HepG2 (cell line): ENCODE results near the gene MED13. TPM values are rescaled to one million over a fixed set of nuclear protein-coding genes. Genes with fewer than 3 reads are reported as not detected.

ENCODE experiments used
- CBFB ChIP-seq: sonication (generic); formaldehyde crosslinking; IDR thresholded peaks from 2 replicates; pipeline ENCODE4 v1.4.0; 2020; ENCODE audit warnings: missing genetic modification reagents
- CCDC6 ChIP-seq: sonication (generic); formaldehyde crosslinking; IDR thresholded peaks from 2 replicates; pipeline ENCODE4 v1.8.1; 2022; ENCODE audit warnings: mild to moderate bottlenecking, missing genetic modification reagents, moderate library complexity
- ELF1 ChIP-seq: sonication (generic); formaldehyde crosslinking; IDR thresholded peaks from 2 replicates; pipeline ENCODE4 v1.4.0; 2020; ENCODE audit warnings: missing genetic modification reagents
- FOXM1 ChIP-seq: sonication (generic); formaldehyde crosslinking; IDR thresholded peaks from 2 replicates; pipeline ENCODE4 v1.5.0; 2020; ENCODE audit warnings: missing genetic modification reagents
- GATAD2A ChIP-seq: IDR thresholded peaks from 2 replicates; pipeline ENCODE4 v1.6.1; 2016
- HMG20A ChIP-seq: IDR thresholded peaks from 2 replicates; pipeline ENCODE4 v1.6.1; 2016; ENCODE audit warnings: borderline replicate concordance
- KLF9 ChIP-seq: IDR thresholded peaks from 2 replicates; pipeline ENCODE4 v1.6.1; 2016; ENCODE audit warnings: low read depth
- NR2F2 ChIP-seq: IDR thresholded peaks from 2 replicates; pipeline ENCODE4 v1.6.1; 2012; ENCODE audit warnings: low read depth, inconsistent platforms, borderline replicate concordance
- PHB2 ChIP-seq: fragments of 450-650 bp; IDR thresholded peaks from 2 replicates; pipeline ENCODE4 v1.6.1; 2018; ENCODE audit not compliant: partially characterized antibody
- POLR2AphosphoS2 ChIP-seq: IDR thresholded peaks from 2 replicates; pipeline ENCODE4 v1.6.1; 2011; ENCODE audit warnings: low read depth, low read length, improper control_type of control experiment
- SIX4 ChIP-seq: sonication (generic); formaldehyde crosslinking; IDR thresholded peaks from 2 replicates; pipeline ENCODE4 v1.4.0; 2020; ENCODE audit warnings: missing genetic modification reagents
- SMC3 ChIP-seq: IDR thresholded peaks from 2 replicates; pipeline ENCODE4 v1.6.1; 2011; ENCODE audit warnings: low read length, improper control_type of control experiment
- TCF7 ChIP-seq: sonication (generic); IDR thresholded peaks from 2 replicates; pipeline ENCODE4 v1.6.1; 2016; ENCODE audit warnings: antibody characterized with exemption, low read depth
- THAP8 ChIP-seq: sonication (generic); formaldehyde crosslinking; IDR thresholded peaks from 2 replicates; pipeline ENCODE4 v1.5.1; 2020; ENCODE audit warnings: missing genetic modification reagents, mild to moderate bottlenecking, borderline replicate concordance
- ZBTB20 ChIP-seq: sonication (generic); formaldehyde crosslinking; IDR thresholded peaks from 2 replicates; pipeline ENCODE4 v1.8.1; 2023; ENCODE audit warnings: missing genetic modification reagents, low read depth, mild to moderate bottlenecking, borderline replicate concordance
- ZNF33B ChIP-seq: sonication (generic); formaldehyde crosslinking; IDR thresholded peaks from 2 replicates; pipeline ENCODE4 v1.5.1; 2020; ENCODE audit warnings: mild to moderate bottlenecking, missing genetic modification reagents
- polyA plus RNA-seq, 8 experiments: library from polyadenylated mRNA; depleted of rRNA in 3 of 8; stranded (reverse) in 7 of 8; unstranded in 1 of 8; fragments of >200 nt; fragmentation: Illumina TruSeq in 4 of 8; extraction: Trizol in 4 of 8; gene quantifications; 2 replicates each; pipeline versions ENCODE4 v1.2.1 to v1.2.3, GENCODE V29; 2011 to 2016; ENCODE audit warnings: low read depth in 4 of 8, missing spikeins in 1 of 8, mixed read lengths in 1 of 8; ENCODE audit not compliant: insufficient read depth in 1 of 8
- total RNA-seq, 5 experiments: library from RNA; depleted of rRNA; stranded (reverse); fragments of >200 nt; fragmentation: Illumina TruSeq; extraction: Trizol; gene quantifications; 2 replicates each; pipeline ENCODE4 v1.2.3, GENCODE V29; 2016; ENCODE audit warnings: low read depth in 1 of 5
- TF ChIP-seq, protein P1 (sequence below): sonication (generic); formaldehyde crosslinking; IDR thresholded peaks from 2 replicates; pipeline ENCODE4 v1.4.0; 2020; ENCODE audit warnings: missing genetic modification reagents
- TF ChIP-seq, protein P2 (sequence below): sonication (generic); formaldehyde crosslinking; IDR thresholded peaks from 2 replicates; pipeline ENCODE4 v1.8.1; 2023; ENCODE audit warnings: mild to moderate bottlenecking, moderate library complexity, missing genetic modification reagents
- TF ChIP-seq, protein P3 (sequence below): sonication (generic); formaldehyde crosslinking; IDR thresholded peaks from 2 replicates; pipeline ENCODE4 v1.5.1; 2020; ENCODE audit warnings: mild to moderate bottlenecking, missing genetic modification reagents, moderate library complexity
- TF ChIP-seq, protein P4 (sequence below): sonication (generic); formaldehyde crosslinking; IDR thresholded peaks from 2 replicates; pipeline ENCODE4 v1.5.0; 2020; ENCODE audit warnings: mild to moderate bottlenecking, missing genetic modification reagents, borderline replicate concordance

The MED13 gene
- total and polyA plus RNA-seq, 2 of the 13 experiments (the other 11 are each of a cell fraction or from before 2014, with no cell fraction given), result 27.4 to 69.1 TPM

- TF ChIP-seq SMC3 (no peak), THAP8 (no peak), SIX4 (0 out of 2 replicates have a peak, but pooled peaks have one; percentile 31), ZNF33B (CRISPR knock-in tag) (peak; percentile 39; the same call in 1 of the 2 replicates), POLR2AphosphoS2 (no peak), TCF7 (no peak; the same call in 1 of the 2 replicates), CBFB (CRISPR knock-in tag) (peak; percentile 59; the same call in 1 of the 2 replicates), GATAD2A (CRISPR knock-in tag) (peak; percentile 61; the same call in 1 of the 2 replicates), ELF1 (CRISPR knock-in tag) (0 out of 2 replicates have a peak, but pooled peaks have one; percentile 56), PHB2 (no peak), FOXM1 (CRISPR knock-in tag) (no peak), ZBTB20 (peak; percentile 82), HMG20A (CRISPR knock-in tag) (peak; percentile 38; the same call in 1 of the 2 replicates), KLF9 (CRISPR knock-in tag) (0 out of 2 replicates have a peak, but pooled peaks have one; percentile 67), CCDC6 (CRISPR knock-in tag) (peak; percentile 74; the same call in 1 of the 2 replicates), NR2F2 (no peak)
- TF ChIP-seq, protein P1, sequence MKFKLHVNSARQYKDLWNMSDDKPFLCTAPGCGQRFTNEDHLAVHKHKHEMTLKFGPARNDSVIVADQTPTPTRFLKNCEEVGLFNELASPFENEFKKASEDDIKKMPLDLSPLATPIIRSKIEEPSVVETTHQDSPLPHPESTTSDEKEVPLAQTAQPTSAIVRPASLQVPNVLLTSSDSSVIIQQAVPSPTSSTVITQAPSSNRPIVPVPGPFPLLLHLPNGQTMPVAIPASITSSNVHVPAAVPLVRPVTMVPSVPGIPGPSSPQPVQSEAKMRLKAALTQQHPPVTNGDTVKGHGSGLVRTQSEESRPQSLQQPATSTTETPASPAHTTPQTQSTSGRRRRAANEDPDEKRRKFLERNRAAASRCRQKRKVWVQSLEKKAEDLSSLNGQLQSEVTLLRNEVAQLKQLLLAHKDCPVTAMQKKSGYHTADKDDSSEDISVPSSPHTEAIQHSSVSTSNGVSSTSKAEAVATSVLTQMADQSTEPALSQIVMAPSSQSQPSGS (CRISPR knock-in tag), result peak; percentile 77
- TF ChIP-seq, protein P2, sequence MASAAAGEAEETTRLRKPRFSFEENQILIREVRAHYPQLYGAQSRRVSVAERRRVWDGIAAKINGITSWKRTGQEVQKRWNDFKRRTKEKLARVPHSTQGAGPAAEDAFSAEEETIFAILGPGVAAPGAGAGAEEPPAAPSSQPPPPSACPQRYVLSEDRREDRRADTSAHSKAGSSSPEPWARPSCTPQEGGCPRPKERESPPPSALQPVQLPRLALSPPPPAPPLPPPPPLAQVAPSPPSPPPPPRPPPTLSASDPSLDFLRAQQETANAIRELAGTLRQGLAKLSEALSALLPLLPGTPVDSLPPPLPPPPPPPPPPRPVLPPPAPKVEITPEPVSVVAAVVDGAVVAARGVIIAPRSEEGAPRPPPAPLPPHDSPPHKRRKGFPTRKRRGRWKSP (CRISPR knock-in tag), result peak; percentile 94
- TF ChIP-seq, protein P3, sequence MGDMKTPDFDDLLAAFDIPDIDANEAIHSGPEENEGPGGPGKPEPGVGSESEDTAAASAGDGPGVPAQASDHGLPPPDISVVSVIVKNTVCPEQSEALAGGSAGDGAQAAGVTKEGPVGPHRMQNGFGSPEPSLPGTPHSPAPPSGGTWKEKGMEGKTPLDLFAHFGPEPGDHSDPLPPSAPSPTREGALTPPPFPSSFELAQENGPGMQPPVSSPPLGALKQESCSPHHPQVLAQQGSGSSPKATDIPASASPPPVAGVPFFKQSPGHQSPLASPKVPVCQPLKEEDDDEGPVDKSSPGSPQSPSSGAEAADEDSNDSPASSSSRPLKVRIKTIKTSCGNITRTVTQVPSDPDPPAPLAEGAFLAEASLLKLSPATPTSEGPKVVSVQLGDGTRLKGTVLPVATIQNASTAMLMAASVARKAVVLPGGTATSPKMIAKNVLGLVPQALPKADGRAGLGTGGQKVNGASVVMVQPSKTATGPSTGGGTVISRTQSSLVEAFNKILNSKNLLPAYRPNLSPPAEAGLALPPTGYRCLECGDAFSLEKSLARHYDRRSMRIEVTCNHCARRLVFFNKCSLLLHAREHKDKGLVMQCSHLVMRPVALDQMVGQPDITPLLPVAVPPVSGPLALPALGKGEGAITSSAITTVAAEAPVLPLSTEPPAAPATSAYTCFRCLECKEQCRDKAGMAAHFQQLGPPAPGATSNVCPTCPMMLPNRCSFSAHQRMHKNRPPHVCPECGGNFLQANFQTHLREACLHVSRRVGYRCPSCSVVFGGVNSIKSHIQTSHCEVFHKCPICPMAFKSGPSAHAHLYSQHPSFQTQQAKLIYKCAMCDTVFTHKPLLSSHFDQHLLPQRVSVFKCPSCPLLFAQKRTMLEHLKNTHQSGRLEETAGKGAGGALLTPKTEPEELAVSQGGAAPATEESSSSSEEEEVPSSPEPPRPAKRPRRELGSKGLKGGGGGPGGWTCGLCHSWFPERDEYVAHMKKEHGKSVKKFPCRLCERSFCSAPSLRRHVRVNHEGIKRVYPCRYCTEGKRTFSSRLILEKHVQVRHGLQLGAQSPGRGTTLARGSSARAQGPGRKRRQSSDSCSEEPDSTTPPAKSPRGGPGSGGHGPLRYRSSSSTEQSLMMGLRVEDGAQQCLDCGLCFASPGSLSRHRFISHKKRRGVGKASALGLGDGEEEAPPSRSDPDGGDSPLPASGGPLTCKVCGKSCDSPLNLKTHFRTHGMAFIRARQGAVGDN (CRISPR knock-in tag), result peak; percentile 98
- TF ChIP-seq, protein P4, sequence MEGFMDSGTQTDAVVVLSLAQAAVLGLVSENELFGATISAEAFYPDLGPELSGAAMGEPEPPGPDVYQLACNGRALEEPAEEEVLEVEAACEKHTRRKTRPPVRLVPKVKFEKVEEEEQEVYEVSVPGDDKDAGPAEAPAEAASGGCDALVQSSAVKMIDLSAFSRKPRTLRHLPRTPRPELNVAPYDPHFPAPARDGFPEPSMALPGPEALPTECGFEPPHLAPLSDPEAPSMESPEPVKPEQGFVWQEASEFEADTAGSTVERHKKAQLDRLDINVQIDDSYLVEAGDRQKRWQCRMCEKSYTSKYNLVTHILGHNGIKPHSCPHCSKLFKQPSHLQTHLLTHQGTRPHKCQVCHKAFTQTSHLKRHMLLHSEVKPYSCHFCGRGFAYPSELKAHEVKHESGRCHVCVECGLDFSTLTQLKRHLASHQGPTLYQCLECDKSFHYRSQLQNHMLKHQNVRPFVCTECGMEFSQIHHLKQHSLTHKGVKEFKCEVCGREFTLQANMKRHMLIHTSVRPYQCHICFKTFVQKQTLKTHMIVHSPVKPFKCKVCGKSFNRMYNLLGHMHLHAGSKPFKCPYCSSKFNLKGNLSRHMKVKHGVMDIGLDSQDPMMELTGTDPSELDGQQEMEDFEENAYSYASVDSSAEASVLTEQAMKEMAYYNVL (CRISPR knock-in tag), result peak; percentile 84; the same call in 1 of the 2 replicates
These were observed 137.6 kb downstream of the MED13 start, which contains the start of gene INTS2 (continued) for GRCh38 chr17:61927208-61928100.
